OCI-LY1 (cell line): ENCODE data around the gene C1orf116.
A peak's percentile ranks its signal among the peaks of the same experiment; 100 is the strongest.

Experiments used
- H2AFZ ChIP-seq: fragments of 200-600 bp; sonication (generic), shearing (Covaris generic); 2 replicates; pipeline ENCODE4 v1.6.0; 2014; ENCODE audit warnings: antibody characterized with exemption, mild to moderate bottlenecking, low read length
- H3F3A ChIP-seq: fragments of 200-600 bp; sonication (generic), shearing (Covaris generic); 2 replicates; pipeline ENCODE4 v1.6.0; 2014; ENCODE audit warnings: mild to moderate bottlenecking, antibody characterized with exemption, low read length, moderate library complexity; ENCODE audit not compliant: insufficient read depth
- H3K27ac ChIP-seq: fragments of 200-600 bp; sonication (generic); 2 replicates; pipeline ENCODE4 v1.5.1; 2014; ENCODE audit warnings: low read length, mixed run types, mild to moderate bottlenecking, low read depth; ENCODE audit not compliant: poor library complexity, severe bottlenecking
- H3K27me3 ChIP-seq: fragments of 200-600 bp; sonication (generic); 2 replicates; pipeline ENCODE4 v1.6.0; 2014; ENCODE audit warnings: antibody characterized with exemption, mild to moderate bottlenecking, low read length, moderate library complexity; ENCODE audit not compliant: insufficient read depth
- H3K36me3 ChIP-seq: fragments of 200-600 bp; sonication (generic); 2 replicates; pipeline ENCODE4 v1.6.1; 2014; ENCODE audit warnings: mild to moderate bottlenecking, antibody characterized with exemption, low read length, moderate library complexity, mixed read lengths; ENCODE audit not compliant: insufficient read depth
- H3K4me1 ChIP-seq: fragments of 200-600 bp; sonication (generic); 2 replicates; pipeline ENCODE4 v1.5.1; 2014; ENCODE audit warnings: mild to moderate bottlenecking, low read length, moderate library complexity; ENCODE audit not compliant: insufficient read depth, severe bottlenecking
- H3K4me2 ChIP-seq: fragments of 200-600 bp; sonication (generic), shearing (Covaris generic); 2 replicates; pipeline ENCODE4 v1.6.1; 2014; ENCODE audit warnings: low read length
- H3K4me3 ChIP-seq: fragments of 200-600 bp; sonication (generic); 2 replicates; pipeline ENCODE4 v1.5.1; 2014; ENCODE audit warnings: low read length, low read depth, mild to moderate bottlenecking, mixed read lengths; ENCODE audit not compliant: poor library complexity, severe bottlenecking
- H3K79me2 ChIP-seq: fragments of 200-600 bp; shearing (Covaris generic); 2 replicates; pipeline ENCODE4 v1.6.1; 2016; ENCODE audit warnings: mixed run types, low read length, mixed read lengths; ENCODE audit not compliant: insufficient read depth
- H3K9ac ChIP-seq: fragments of 200-600 bp; sonication (generic), shearing (Covaris generic); 2 replicates; pipeline ENCODE4 v1.6.1; 2014; ENCODE audit warnings: mild to moderate bottlenecking, low read length, mixed read lengths
- H3K9me2 ChIP-seq: fragments of 200-600 bp; sonication (generic), shearing (Covaris generic); 2 replicates; pipeline ENCODE4 v1.6.1; 2014; ENCODE audit warnings: low read depth, mild to moderate bottlenecking, low read length, mixed read lengths
- H3K9me3 ChIP-seq: fragments of 200-600 bp; shearing (Covaris generic); 2 replicates; pipeline ENCODE4 v1.6.1; 2014; ENCODE audit warnings: low read length, mixed read lengths
- H4K20me1 ChIP-seq: fragments of 200-600 bp; sonication (generic), shearing (Covaris generic); 2 replicates; pipeline ENCODE4 v1.6.0; 2016; ENCODE audit warnings: mild to moderate bottlenecking, low read length; ENCODE audit not compliant: insufficient read depth
- EZH2 ChIP-seq: fragments of 200-600 bp; sonication (generic), shearing (Covaris generic); IDR thresholded peaks from 2 replicates; pipeline ENCODE4 v1.8.0; 2017; ENCODE audit warnings: borderline replicate concordance, mixed run types, mild to moderate bottlenecking, antibody characterized with exemption, low read length, moderate library complexity, mixed read lengths
- TF ChIP-seq, protein P1 (sequence below): fragments of 200-600 bp; sonication (generic), shearing (Covaris generic); IDR thresholded peaks from 2 replicates; pipeline ENCODE4 v1.5.1; 2017; ENCODE audit warnings: mild to moderate bottlenecking, antibody characterized with exemption, low read length, moderate library complexity, mixed read lengths

C1orf116 gene

GRCh38 chr1:207055386-207056001, 22.9 kb upstream of the C1orf116 start:
- H3K27ac ChIP-seq = no peak overlapping the region
- H3K4me2 ChIP-seq = no peak overlapping the region
- peaks cover 5% of the 10 kb centered on the region; the same call in 1 of the 2 replicates for H3F3A ChIP-seq
- H3K9me2 ChIP-seq = no peaks in the 10 kb centered on the region
- H3K9me3 ChIP-seq = no peaks in the 10 kb centered on the region
- no peak overlapping the region for H2AFZ ChIP-seq
- no peak overlapping the region for H3K4me3 ChIP-seq
- peaks cover 1% of the 10 kb centered on the region; the same call in 1 of the 2 replicates for H3K79me2 ChIP-seq
- no peaks in the 10 kb centered on the region; the same call in 1 of the 2 replicates for H3K36me3 ChIP-seq
- H3K27me3 ChIP-seq = no peaks in the 10 kb centered on the region
- H4K20me1 ChIP-seq = no peaks in the 10 kb centered on the region
- no peak overlapping the region for H3K9ac ChIP-seq
- TF ChIP-seq EZH2 = no peak
- TF ChIP-seq, protein P1, sequence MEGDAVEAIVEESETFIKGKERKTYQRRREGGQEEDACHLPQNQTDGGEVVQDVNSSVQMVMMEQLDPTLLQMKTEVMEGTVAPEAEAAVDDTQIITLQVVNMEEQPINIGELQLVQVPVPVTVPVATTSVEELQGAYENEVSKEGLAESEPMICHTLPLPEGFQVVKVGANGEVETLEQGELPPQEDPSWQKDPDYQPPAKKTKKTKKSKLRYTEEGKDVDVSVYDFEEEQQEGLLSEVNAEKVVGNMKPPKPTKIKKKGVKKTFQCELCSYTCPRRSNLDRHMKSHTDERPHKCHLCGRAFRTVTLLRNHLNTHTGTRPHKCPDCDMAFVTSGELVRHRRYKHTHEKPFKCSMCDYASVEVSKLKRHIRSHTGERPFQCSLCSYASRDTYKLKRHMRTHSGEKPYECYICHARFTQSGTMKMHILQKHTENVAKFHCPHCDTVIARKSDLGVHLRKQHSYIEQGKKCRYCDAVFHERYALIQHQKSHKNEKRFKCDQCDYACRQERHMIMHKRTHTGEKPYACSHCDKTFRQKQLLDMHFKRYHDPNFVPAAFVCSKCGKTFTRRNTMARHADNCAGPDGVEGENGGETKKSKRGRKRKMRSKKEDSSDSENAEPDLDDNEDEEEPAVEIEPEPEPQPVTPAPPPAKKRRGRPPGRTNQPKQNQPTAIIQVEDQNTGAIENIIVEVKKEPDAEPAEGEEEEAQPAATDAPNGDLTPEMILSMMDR = no peak
- peaks cover 42% of the 10 kb centered on the region for H3K4me1 ChIP-seq

DNA sequence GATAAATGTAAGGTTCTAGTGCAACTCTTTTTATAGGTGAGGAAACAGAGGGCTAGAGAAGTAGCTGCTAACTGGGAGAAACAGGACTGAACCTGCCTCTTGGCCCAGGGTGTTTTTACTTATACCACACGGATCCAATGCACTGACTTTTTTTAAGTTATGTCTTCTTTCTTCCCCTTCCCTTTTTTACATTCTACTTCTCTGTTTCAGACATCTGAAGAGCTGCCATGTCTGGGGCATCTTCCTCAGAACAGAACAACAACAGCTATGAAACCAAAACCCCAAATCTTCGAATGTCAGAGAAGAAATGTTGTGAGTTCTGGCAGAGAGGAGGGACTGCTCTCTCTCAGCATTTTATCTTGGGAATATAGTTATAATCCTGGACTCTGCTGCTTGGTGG, 21.9 kb upstream of the C1orf116 start:
- Histone ChIP-seq H2AFZ (no peak overlapping the region), H4K20me1 (no peaks in the 10 kb centered on the region), H3K9me2 (no peaks in the 10 kb centered on the region), H3K27ac (peak overlapping the region; percentile 48), H3K4me3 (peak overlapping the region; percentile 21), H3F3A (peaks cover 5% of the 10 kb centered on the region; the same call in 1 of the 2 replicates), H3K9me3 (no peaks in the 10 kb centered on the region), H3K4me1 (peaks cover 46% of the 10 kb centered on the region), H3K79me2 (peaks cover 11% of the 10 kb centered on the region), H3K4me2 (peak overlapping the region; percentile 91; the same call in 1 of the 2 replicates), H3K36me3 (peaks cover 2% of the 10 kb centered on the region; the same call in 1 of the 2 replicates), H3K27me3 (no peaks in the 10 kb centered on the region), H3K9ac (no peak overlapping the region)
- TF ChIP-seq, protein P1 = no peak
- no peak for TF ChIP-seq EZH2

GRCh38 chr1:207052911-207053769, 20.6 kb upstream of the C1orf116 start, which contains the start of gene PFKFB2:
Gene PFKFB2 (plus strand): TSS chr1:207053275. CDS start chr1:207054718, 1,443 bp downstream.
- H3K4me3 ChIP-seq = peak within 1 kb of the TSS; percentile 96
- peak within 1 kb of the TSS; percentile 48 for H3K27ac ChIP-seq
- H3K27me3 ChIP-seq = no peaks in the 10 kb centered on the region
- H3K9me3 ChIP-seq = no peaks in the 10 kb centered on the region
- H3K4me1 ChIP-seq = peaks cover 55% of the 10 kb centered on the region
- peaks cover 15% of the 10 kb centered on the region for H3K36me3 ChIP-seq
- peaks cover 18% of the 10 kb centered on the region for H3K79me2 ChIP-seq
- peaks cover 5% of the 10 kb centered on the region; the same call in 1 of the 2 replicates for H3F3A ChIP-seq
- TF ChIP-seq, protein P1 = no peak
- no peak for TF ChIP-seq EZH2
- H4K20me1 ChIP-seq = no peaks in the 10 kb centered on the region
- peak within 1 kb of the TSS; percentile 51 for H2AFZ ChIP-seq
- H3K9ac ChIP-seq = peak within 1 kb of the TSS; percentile 70
- H3K9me2 ChIP-seq = no peaks in the 10 kb centered on the region
- peak within 1 kb of the TSS; percentile 91 for H3K4me2 ChIP-seq
